Measurements from ENCODE around the gene LDLRAP1. TPM values are rescaled to one million over a fixed set of nuclear protein-coding genes. Genes with fewer than 3 reads are reported as not detected.

LDLRAP1 gene
- polyA plus RNA-seq, 5 donors = 17.5 to 26.8 (median 18.2) TPM

- no peak for DNase-seq
Observed at GRCh38 chr1:25541889-25542658, 1.3 kb upstream of the LDLRAP1 start.

GRCh38 chr1:25543005-25543424, 391 bp upstream of the LDLRAP1 start:
- DNase-seq = no peak

GRCh38 chr1:25544243-25544764, 898 bp downstream of the LDLRAP1 start:
- DNase-seq = no peak

- DNase-seq = no peak
Observed at GRCh38 chr1:25544819-25545218, 1.4 kb downstream of the LDLRAP1 start.

GRCh38 chr1:25545767-25546166, 2.4 kb downstream of the LDLRAP1 start:
- no peak for DNase-seq

- no peak for DNase-seq
Observed at GRCh38 chr1:25546193-25546592, 2.8 kb downstream of the LDLRAP1 start.

- DNase-seq = no peak
Observed at GRCh38 chr1:25548601-25549000, 5.2 kb downstream of the LDLRAP1 start.

- DNase-seq = no peak
Observed at GRCh38 chr1:25549273-25550154, 6.1 kb downstream of the LDLRAP1 start.

- no peak for DNase-seq
Observed at GRCh38 chr1:25550155-25550506, 6.7 kb downstream of the LDLRAP1 start.

- DNase-seq = no peak
Observed at GRCh38 chr1:25550683-25551310, 7.4 kb downstream of the LDLRAP1 start.

GRCh38 chr1:25553749-25554429, 10.5 kb downstream of the LDLRAP1 start:
- DNase-seq = no peak

GRCh38 chr1:25554430-25554780, 11.0 kb downstream of the LDLRAP1 start:
- DNase-seq = no peak

GRCh38 chr1:25554886-25555752, 11.7 kb downstream of the LDLRAP1 start:
- no peak for DNase-seq

- DNase-seq = no peak
Observed at GRCh38 chr1:25555753-25556092, 12.3 kb downstream of the LDLRAP1 start.

GRCh38 chr1:25556132-25556670, 12.8 kb downstream of the LDLRAP1 start:
- no peak for DNase-seq

GRCh38 chr1:25556791-25557476, 13.5 kb downstream of the LDLRAP1 start:
- DNase-seq = no peak

GRCh38 chr1:25557543-25557942, 14.1 kb downstream of the LDLRAP1 start:
- no peak for DNase-seq

- no peak for DNase-seq
Observed at GRCh38 chr1:25559031-25559430, 15.6 kb downstream of the LDLRAP1 start.

GRCh38 chr1:25560001-25560400, 16.6 kb downstream of the LDLRAP1 start:
- DNase-seq = no peak

- DNase-seq = no peak
Observed at GRCh38 chr1:25560788-25561187, 17.4 kb downstream of the LDLRAP1 start.
